HG03460 (cell line): ENCODE results near the gene SFXN5.

Source experiments
- ATAC-seq: cut with Tn5 transposase; IDR thresholded peaks from one replicate; pipeline ENCODE4 v1.9.1; 2021; ENCODE audit not compliant: unreplicated experiment

Gene SFXN5

DNA sequence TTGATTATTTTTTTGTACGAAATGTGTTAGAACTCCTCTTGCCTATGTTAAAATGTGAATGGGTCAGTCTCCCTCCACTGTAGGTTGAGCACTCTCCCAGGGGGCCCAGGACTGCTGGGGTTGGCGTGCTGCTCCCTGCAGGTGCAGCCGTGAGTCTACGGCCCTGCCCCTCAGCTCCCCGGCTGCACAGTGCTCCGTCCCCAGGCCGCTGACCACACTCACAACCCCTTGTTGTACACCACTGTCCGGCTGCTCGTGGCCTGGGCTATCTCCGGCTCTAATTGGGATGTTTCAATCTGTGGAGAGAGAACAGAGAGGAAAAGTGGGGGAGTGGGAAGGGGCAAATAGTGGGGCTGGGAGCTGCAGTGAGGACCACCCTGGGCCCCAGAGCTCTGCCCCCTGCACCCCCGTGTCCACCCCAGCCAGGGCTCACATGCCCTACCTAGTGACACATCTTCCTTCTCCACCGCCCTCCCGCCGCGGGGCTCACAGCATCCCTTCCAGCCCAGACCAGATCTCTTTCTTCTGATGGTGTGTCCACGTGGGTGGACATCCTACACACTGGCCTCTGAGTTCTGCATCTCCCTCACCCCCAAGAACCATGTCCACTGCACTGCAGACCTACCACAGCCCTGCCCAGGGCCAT lies 126.6 kb downstream of the SFXN5 start:
- no peak for ATAC-seq

GRCh38 chr2:72943540-72944395 lies 127.7 kb downstream of the SFXN5 start:
- ATAC-seq = no peak

- no peak for ATAC-seq
Measured at GRCh38 chr2:72942881-72943418, 128.6 kb downstream of the SFXN5 start.

GRCh38 chr2:72942293-72942692 lies 129.2 kb downstream of the SFXN5 start:
- no peak for ATAC-seq

DNA sequence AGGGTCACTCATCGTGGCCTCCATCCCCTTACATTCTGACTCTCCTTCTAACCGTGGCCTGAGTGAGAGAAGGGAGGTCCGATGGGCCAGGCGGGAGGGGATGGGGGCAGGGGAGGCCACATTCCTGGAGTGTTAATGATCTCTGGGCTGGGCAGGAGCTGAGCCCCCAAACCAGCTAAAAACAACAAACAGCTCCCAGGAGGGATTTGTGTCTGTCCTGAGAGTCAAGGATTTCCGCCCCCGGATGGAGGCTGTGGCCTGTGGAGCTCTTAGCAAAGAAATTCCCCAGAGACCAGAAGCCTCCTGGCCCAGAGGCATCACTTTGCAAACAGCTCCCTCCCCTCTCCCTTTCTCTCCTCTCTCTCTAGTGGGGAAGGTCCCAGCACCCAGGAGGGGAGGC lies 130.7 kb downstream of the SFXN5 start:
- ATAC-seq = no peak

DNA sequence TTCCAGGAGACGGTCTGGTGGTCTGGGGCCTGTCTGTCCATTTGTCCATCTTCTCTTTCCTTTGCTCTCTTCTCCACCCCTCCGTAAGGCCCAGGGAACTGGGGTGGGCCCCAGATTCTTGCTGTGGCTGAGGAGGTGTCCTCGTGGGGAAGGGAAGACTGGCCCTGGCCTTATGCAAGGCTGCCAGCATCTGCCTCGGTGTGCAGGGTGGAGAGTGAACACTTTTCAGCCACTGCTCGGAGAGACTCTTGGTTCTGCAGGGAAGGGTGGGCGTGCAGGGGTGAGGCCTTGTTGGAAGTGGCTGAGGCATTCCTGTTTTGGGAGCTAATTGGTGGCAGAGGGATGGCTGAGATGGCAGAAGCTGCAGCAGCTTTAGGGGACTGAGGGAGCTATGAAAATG lies 131.2 kb downstream of the SFXN5 start:
- ATAC-seq = no peak

- no peak for ATAC-seq
Measured at GRCh38 chr2:72938455-72938854, 133.1 kb downstream of the SFXN5 start.

GRCh38 chr2:72937356-72937669 lies 134.2 kb downstream of the SFXN5 start:
- no peak for ATAC-seq

DNA sequence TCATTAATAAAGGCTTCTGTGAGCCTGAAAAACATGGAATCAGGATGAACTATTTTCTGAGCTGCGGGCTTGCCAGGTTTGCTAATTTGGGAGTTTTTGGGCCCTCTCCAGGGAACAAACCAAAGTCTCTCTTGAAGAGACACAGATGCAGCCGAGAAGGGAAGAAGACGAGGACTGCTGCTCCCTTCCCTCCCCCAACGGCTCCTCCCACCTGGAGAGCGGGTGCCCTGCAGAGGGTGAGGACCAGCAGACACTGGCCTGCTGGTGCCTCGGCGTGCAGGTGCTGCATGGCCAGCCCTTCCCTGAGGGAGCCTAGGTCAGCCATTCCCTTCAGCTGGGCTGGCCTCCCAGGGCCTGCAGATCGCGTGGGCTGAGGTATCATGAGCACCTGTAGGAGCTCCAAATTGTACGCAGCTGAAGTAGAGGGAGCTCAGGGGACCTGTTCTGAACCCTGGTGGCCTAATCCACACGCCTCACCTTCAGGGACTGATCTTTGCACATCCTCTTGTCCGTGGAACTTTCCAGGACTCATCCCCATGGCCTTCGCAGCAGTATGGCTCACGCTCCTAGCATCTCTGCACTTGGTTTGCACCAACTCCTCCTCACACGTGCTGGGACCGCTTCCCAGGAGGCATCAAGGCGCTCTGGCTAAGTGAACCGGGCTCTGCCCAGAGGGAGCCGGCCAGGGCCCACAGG lies 134.7 kb downstream of the SFXN5 start:
- no peak for ATAC-seq

DNA sequence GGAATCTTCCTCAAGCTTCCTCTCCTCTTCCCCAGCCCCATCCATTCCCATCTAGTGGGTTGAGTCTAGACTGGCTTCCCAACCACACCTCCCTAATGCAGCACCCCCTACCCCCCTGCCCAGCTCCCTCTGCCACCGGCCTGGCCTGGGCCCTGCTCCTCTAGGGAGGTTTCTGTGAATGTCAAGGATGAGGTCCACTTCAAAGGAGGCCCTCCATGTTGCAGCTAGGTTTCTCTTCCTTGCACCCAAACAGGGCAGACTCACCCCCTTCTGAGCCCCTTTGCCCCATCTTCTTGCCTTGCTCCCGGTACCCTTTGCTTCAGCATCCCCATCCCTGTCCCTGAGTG lies 135.9 kb downstream of the SFXN5 start:
- no peak for ATAC-seq

GRCh38 chr2:72934683-72935610 lies 136.6 kb downstream of the SFXN5 start:
- ATAC-seq = no peak

DNA sequence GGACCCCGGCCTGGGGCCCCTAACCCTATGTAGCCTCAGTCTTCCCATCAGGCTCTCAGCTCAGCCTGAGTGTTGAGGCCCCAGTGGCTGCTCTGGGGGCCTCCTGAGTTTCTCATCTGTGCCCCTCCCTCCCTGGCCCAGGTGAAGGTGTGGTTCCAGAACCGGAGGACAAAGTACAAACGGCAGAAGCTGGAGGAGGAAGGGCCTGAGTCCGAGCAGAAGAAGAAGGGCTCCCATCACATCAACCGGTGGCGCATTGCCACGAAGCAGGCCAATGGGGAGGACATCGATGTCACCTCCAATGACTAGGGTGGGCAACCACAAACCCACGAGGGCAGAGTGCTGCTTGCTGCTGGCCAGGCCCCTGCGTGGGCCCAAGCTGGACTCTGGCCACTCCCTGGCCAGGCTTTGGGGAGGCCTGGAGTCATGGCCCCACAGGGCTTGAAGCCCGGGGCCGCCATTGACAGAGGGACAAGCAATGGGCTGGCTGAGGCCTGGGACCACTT lies 137.8 kb downstream of the SFXN5 start:
- no peak for ATAC-seq

DNA sequence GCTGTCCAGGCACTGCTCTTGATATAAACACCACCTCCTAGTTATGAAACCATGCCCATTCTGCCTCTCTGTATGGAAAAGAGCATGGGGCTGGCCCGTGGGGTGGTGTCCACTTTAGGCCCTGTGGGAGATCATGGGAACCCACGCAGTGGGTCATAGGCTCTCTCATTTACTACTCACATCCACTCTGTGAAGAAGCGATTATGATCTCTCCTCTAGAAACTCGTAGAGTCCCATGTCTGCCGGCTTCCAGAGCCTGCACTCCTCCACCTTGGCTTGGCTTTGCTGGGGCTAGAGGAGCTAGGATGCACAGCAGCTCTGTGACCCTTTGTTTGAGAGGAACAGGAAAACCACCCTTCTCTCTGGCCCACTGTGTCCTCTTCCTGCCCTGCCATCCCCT lies 138.3 kb downstream of the SFXN5 start:
- ATAC-seq = no peak

- ATAC-seq = no peak
Measured at GRCh38 chr2:72932805-72933204, 138.7 kb downstream of the SFXN5 start.

- ATAC-seq = no peak
Measured at GRCh38 chr2:72932045-72932740, 139.3 kb downstream of the SFXN5 start.

DNA sequence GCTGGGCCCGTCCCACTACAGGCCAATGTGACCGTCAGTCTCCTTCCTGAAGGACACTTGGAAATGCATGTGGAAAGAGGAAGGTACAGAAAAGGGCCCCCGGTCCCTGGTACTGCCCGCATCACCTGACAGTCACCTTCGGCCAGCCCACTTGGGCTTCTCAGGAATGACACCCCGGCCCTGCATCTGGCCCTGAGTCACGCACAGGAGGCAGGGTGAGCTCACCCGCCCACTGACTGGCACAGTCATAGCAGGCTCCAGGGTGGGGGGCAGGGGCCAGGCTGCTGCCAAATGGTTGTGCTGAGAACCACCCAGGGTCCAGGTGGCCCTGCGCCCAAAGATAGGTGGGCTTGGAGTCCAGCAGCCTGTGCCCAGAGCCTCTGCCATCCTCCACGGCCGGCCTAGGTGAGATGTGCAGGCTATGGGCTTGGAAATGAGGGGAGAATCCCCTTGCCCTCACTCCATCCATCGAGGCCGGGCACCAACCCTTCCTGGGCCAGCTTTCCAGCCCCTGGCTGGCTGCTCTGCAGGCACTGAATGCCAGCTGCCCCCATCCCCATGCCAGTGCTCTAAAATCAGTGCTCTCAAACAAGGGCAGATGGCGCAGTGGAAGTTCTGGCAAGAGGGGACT lies 140.1 kb downstream of the SFXN5 start:
- no peak for ATAC-seq

DNA sequence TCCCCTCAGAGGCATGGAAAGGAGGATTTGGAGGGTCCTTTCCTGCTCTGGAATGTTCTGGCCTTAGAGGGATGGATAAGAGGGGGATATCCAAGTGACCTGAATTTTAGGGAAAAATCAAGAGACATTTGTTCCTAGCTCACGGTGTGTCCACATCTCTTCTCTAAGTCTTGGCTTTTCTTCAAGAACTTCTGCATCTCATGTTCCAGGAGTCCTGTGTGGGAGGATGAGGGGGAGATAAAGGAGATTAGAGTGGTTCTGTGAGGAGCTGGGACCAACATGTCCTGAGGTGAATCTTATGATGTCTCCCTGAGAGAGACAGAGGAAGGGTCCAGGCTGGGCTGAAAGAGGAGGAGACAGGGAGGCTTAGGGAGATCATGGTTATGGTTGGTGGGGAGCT lies 142.5 kb downstream of the SFXN5 start:
- no peak for ATAC-seq

- ATAC-seq = no peak
Measured at GRCh38 chr2:72927619-72928550, 143.6 kb downstream of the SFXN5 start.
